GM06990 (cell line): Measurements from ENCODE around the gene PLEKHG7.
A peak's percentile ranks its signal among the peaks of the same experiment; 100 is the strongest.

Experiments used
- DNase-seq: peaks from one replicate; pipeline ENCODE4 v3.0.0-alpha.2; 2011; ENCODE audit not compliant: insufficient read length; ENCODE audit errors: extremely low read depth
- H3K27me3 ChIP-seq: replicated peaks from 2 replicates; pipeline ENCODE4 v1.6.0; 2011; ENCODE audit warnings: low read length; ENCODE audit not compliant: control insufficient read depth, insufficient read depth
- H3K36me3 ChIP-seq: 2 replicates; pipeline ENCODE4 v1.5.1; 2011; ENCODE audit warnings: low read length; ENCODE audit not compliant: control insufficient read depth, insufficient read depth
- H3K4me3 ChIP-seq: replicated peaks from 2 replicates; pipeline ENCODE4 v1.5.1; 2011; ENCODE audit warnings: low read depth, mild to moderate bottlenecking, control low read depth, low read length
- CTCF ChIP-seq: IDR thresholded peaks from 2 replicates; pipeline ENCODE4 v1.5.1; 2011; ENCODE audit warnings: low read length, control low read depth, mild to moderate bottlenecking, inconsistent platforms; ENCODE audit not compliant: insufficient read depth, poor library complexity, severe bottlenecking

PLEKHG7 gene

GRCh38 chr12:92715625-92716024 lies 12.8 kb downstream of the PLEKHG7 start:
- no peak for TF ChIP-seq CTCF
- no peaks in the 10 kb centered on the region for H3K27me3 ChIP-seq
- no peak overlapping the region for H3K4me3 ChIP-seq
- no peak for DNase-seq
- H3K36me3 ChIP-seq: no peaks in the 10 kb centered on the region

GRCh38 chr12:92717202-92717601 lies 14.4 kb downstream of the PLEKHG7 start:
- H3K4me3 ChIP-seq: no peak overlapping the region
- DNase-seq: no peak
- H3K27me3 ChIP-seq: no peaks in the 10 kb centered on the region
- peak; percentile 42 for TF ChIP-seq CTCF
- no peaks in the 10 kb centered on the region for H3K36me3 ChIP-seq

GRCh38 chr12:92718483-92718990 lies 15.7 kb downstream of the PLEKHG7 start:
- TF ChIP-seq CTCF: no peak

GRCh38 chr12:92719674-92720073 lies 16.9 kb downstream of the PLEKHG7 start:
- no peak for TF ChIP-seq CTCF
- no peak for DNase-seq
- Histone ChIP-seq H3K27me3 (no peaks in the 10 kb centered on the region), H3K36me3 (no peaks in the 10 kb centered on the region), H3K4me3 (no peak overlapping the region)

More at GRCh38 chr12:92718483-92718990, 15.7 kb downstream of the PLEKHG7 start:
- DNase-seq: no peak
- no peaks in the 10 kb centered on the region for H3K27me3 ChIP-seq
- no peak overlapping the region for H3K4me3 ChIP-seq
- no peaks in the 10 kb centered on the region for H3K36me3 ChIP-seq

- Histone ChIP-seq H3K36me3 (no peaks in the 10 kb centered on the region), H3K4me3 (no peak overlapping the region), H3K27me3 (no peaks in the 10 kb centered on the region)
- TF ChIP-seq CTCF: no peak
- no peak for DNase-seq
These were observed 18.3 kb downstream of the PLEKHG7 start for GRCh38 chr12:92721130-92721529.

GRCh38 chr12:92721656-92722055 lies 18.9 kb downstream of the PLEKHG7 start:
- H3K27me3 ChIP-seq: no peaks in the 10 kb centered on the region
- H3K4me3 ChIP-seq: no peak overlapping the region
- no peaks in the 10 kb centered on the region for H3K36me3 ChIP-seq
- TF ChIP-seq CTCF: no peak
- DNase-seq: no peak
